Measurements from ENCODE around the gene MIGA1.

- no peak for TF ChIP-seq ZKSCAN3 (CRISPR knock-in tag; IDR thresholded peaks at IDR 0.05)
- TF ChIP-seq PKNOX1 (IDR thresholded peaks at IDR 0.05), result no peak
- TF ChIP-seq RUNX1 (IDR thresholded peaks at IDR 0.05; ENCODE audit: low read depth), result no peak
- TF ChIP-seq ZBTB7A (IDR thresholded peaks at IDR 0.05; ENCODE audit: borderline replicate concordance, control insufficient read depth, low read depth, low read length), result no peak
- TF ChIP-seq ATF2 (CRISPR knock-in tag; IDR thresholded peaks at IDR 0.05), result no peak
- no peak for TF ChIP-seq CBX8 (IDR thresholded peaks at IDR 0.05; ENCODE audit: borderline replicate concordance, extremely low read depth, low read depth, low read length, poor library complexity, severe bottlenecking)
- no peak for TF ChIP-seq ZNF165 (CRISPR knock-in tag; IDR thresholded peaks at IDR 0.05; ENCODE audit: borderline replicate concordance)
- TF ChIP-seq E2F1 (CRISPR knock-in tag; IDR thresholded peaks at IDR 0.05), result no peak
- TF ChIP-seq POLR2A (conservative IDR thresholded peaks at IDR 0.05), result no peak
- TF ChIP-seq ARID3B (CRISPR knock-in tag; IDR thresholded peaks at IDR 0.05; ENCODE audit: borderline replicate concordance), result no peak
- TF ChIP-seq TEAD2 (tag; IDR thresholded peaks at IDR 0.05), result no peak
- no peak for TF ChIP-seq GABPB1 (CRISPR knock-in tag; IDR thresholded peaks at IDR 0.05)
Observed at GRCh38 chr1:77900687-77901293, 121.3 kb downstream of the MIGA1 start.

All from K562 (cell line).